GM19328 (cell line): Measurements from ENCODE around the gene OR10J1.
"Not testable (repeated sequence)": the region's sequence is repeated elsewhere in the genome, so short reads cannot be mapped to it uniquely, and the experiment has no call there.

Experiments used
- ATAC-seq: cut with Tn5 transposase; IDR thresholded peaks from one replicate; pipeline ENCODE4 v1.9.1; 2021; ENCODE audit warnings: mild to moderate bottlenecking, moderate library complexity; ENCODE audit not compliant: unreplicated experiment

OR10J1 gene

GRCh38 chr1:159439422-159439821 lies at the start of gene OR10J1:
TSS of gene OR10J1 (plus strand) at chr1:159439722. CDS start at chr1:159439792, 70 bp downstream.
- ATAC-seq: no peak

- no peak for ATAC-seq
Measured at GRCh38 chr1:159406821-159407220, 32.7 kb upstream of the OR10J1 start.

GRCh38 chr1:159408862-159409400 lies 30.6 kb upstream of the OR10J1 start:
- ATAC-seq: no peak

- no peak for ATAC-seq
Measured at GRCh38 chr1:159421821-159422220, 17.7 kb upstream of the OR10J1 start.

GRCh38 chr1:159428536-159428935 lies 11.0 kb upstream of the OR10J1 start:
- no peak for ATAC-seq

GRCh38 chr1:159429074-159429861 lies 10.3 kb upstream of the OR10J1 start:
- no peak for ATAC-seq

- ATAC-seq: no peak
Measured at GRCh38 chr1:159430985-159431384, 8.5 kb upstream of the OR10J1 start.

- ATAC-seq: no peak
Measured at GRCh38 chr1:159431904-159432303, 7.6 kb upstream of the OR10J1 start, which contains the start of gene OR10J4. TSS of gene OR10J4 (plus strand) at chr1:159432204.

- no peak for ATAC-seq
Measured at GRCh38 chr1:159436469-159436868, 3.1 kb upstream of the OR10J1 start.

GRCh38 chr1:159441360-159441759 lies 1.8 kb downstream of the OR10J1 start:
- no peak for ATAC-seq

- no peak for ATAC-seq
Measured at GRCh38 chr1:159442428-159442827, 2.9 kb downstream of the OR10J1 start.

GRCh38 chr1:159443066-159443750 lies 3.7 kb downstream of the OR10J1 start:
- ATAC-seq: no peak

- no peak for ATAC-seq
Measured at GRCh38 chr1:159444511-159444910, 5.0 kb downstream of the OR10J1 start.

GRCh38 chr1:159448181-159448580 lies 8.7 kb downstream of the OR10J1 start:
- ATAC-seq: no peak

- not testable (repeated sequence) for ATAC-seq
Measured at GRCh38 chr1:159449605-159450004, 10.1 kb downstream of the OR10J1 start.

GRCh38 chr1:159459551-159459950 lies 20.0 kb downstream of the OR10J1 start:
- ATAC-seq: no peak

- no peak for ATAC-seq
Measured at GRCh38 chr1:159465191-159465603, 25.7 kb downstream of the OR10J1 start.

- ATAC-seq: no peak
Measured at GRCh38 chr1:159468321-159468720, 28.8 kb downstream of the OR10J1 start.

GRCh38 chr1:159469921-159470533 lies 30.5 kb downstream of the OR10J1 start:
- no peak for ATAC-seq

- no peak for ATAC-seq
Measured at GRCh38 chr1:159473335-159473734, 33.8 kb downstream of the OR10J1 start.

- no peak for ATAC-seq
Measured at GRCh38 chr1:159474926-159475325, 35.4 kb downstream of the OR10J1 start.
